IMR-90 (cell line): ENCODE data around the gene CDCA4. TPM values are rescaled to one million over a fixed set of nuclear protein-coding genes. Genes with fewer than 3 reads are reported as not detected.
"Not testable (repeated sequence)": the region's sequence is repeated elsewhere in the genome, so short reads cannot be mapped to it uniquely, and the experiment has no call there.

Experiments used
- ATAC-seq: fragments of 200-7000 bp; cut with Tn5 transposase; 2 replicates; pipeline ENCODE4 v1.9.1; 2020; ENCODE audit warnings: low read depth, mild to moderate bottlenecking, moderate library complexity
- BruUV-seq: library from RNA; stranded (reverse); fragments of 400-500 nt; replicated peaks from 2 replicates; lab custom pipeline; 2021; lab: Mats Ljungman, UMichigan
- CTCF ChIA-PET: fragments of 300-600 bp; formaldehyde crosslinking; extraction: SDS; loops from one replicate; lab custom pipeline; 2021; ENCODE audit warnings: antibody characterized with exemption; lab: Yijun Ruan, JAX
- POLR2A ChIA-PET: fragments of 300-600 bp; sonication (Branson Sonifier 250); formaldehyde crosslinking; loops from one replicate; lab custom pipeline; 2022; ENCODE audit warnings: antibody characterized with exemption; ENCODE audit not compliant: unreplicated experiment; lab: Charles Lee
- DNase-seq: peaks from one replicate; pipeline ENCODE4 v3.0.0; 2013
- H2AFZ ChIP-seq: replicated peaks from 2 replicates; pipeline ENCODE3; 2013; ENCODE audit warnings: low read length, mild to moderate bottlenecking; ENCODE audit not compliant: poor library complexity
- H2AK5ac ChIP-seq: 2 replicates; pipeline ENCODE4 v1.6.1; 2013; ENCODE audit warnings: low read depth, low read length, inconsistent platforms
- H2AK9ac ChIP-seq: replicated peaks from 2 replicates; pipeline ENCODE3; 2013; ENCODE audit warnings: mild to moderate bottlenecking, low read depth, low read length, moderate library complexity; ENCODE audit not compliant: poor library complexity
- H2BK120ac ChIP-seq: 2 replicates; pipeline ENCODE4 v1.6.1; 2013; ENCODE audit warnings: low read depth, low read length, inconsistent platforms
- H2BK15ac ChIP-seq: 3 replicates; pipeline ENCODE4 v1.6.1; 2013; ENCODE audit warnings: low read depth, low read length, inconsistent platforms
- H2BK20ac ChIP-seq: 2 replicates; pipeline ENCODE4 v1.6.1; 2013; ENCODE audit warnings: low read depth, mild to moderate bottlenecking, inconsistent platforms, low read length, moderate library complexity
- H2BK5ac ChIP-seq: 2 replicates; pipeline ENCODE4 v1.6.1; 2013; ENCODE audit warnings: mild to moderate bottlenecking, low read depth, low read length, inconsistent platforms; ENCODE audit not compliant: poor library complexity, severe bottlenecking
- H3K14ac ChIP-seq: replicated peaks from 2 replicates; pipeline ENCODE4 v1.6.1; 2013; ENCODE audit warnings: low read depth, low read length, inconsistent platforms
- H3K18ac ChIP-seq: 2 replicates; pipeline ENCODE4 v1.6.1; 2013; ENCODE audit warnings: low read depth, low read length, control low read depth
- H3K23ac ChIP-seq: 2 replicates; pipeline ENCODE4 v1.6.1; 2013; ENCODE audit warnings: low read depth, low read length, inconsistent platforms
- H3K27ac ChIP-seq: 2 replicates; pipeline ENCODE4 v1.5.1; 2013; ENCODE audit warnings: mild to moderate bottlenecking, control low read depth, low read length; ENCODE audit not compliant: insufficient read depth
- H3K27me3 ChIP-seq: 2 replicates; pipeline ENCODE4 v1.6.1; 2013; ENCODE audit warnings: low read length; ENCODE audit not compliant: control insufficient read depth, insufficient read depth
- H3K36me3 ChIP-seq: 2 replicates; pipeline ENCODE4 v1.6.1; 2013; ENCODE audit warnings: low read length, mixed read lengths; ENCODE audit not compliant: control insufficient read depth, insufficient read depth
- H3K4ac ChIP-seq: 2 replicates; pipeline ENCODE4 v1.6.1; 2013; ENCODE audit warnings: low read depth, low read length, inconsistent platforms
- H3K4me1 ChIP-seq: 2 replicates; pipeline ENCODE4 v1.6.1; 2013; ENCODE audit warnings: low read length, mixed read lengths; ENCODE audit not compliant: control insufficient read depth, insufficient read depth
- H3K4me2 ChIP-seq: 2 replicates; pipeline ENCODE4 v1.6.1; 2013; ENCODE audit warnings: low read depth, mild to moderate bottlenecking, control low read depth, low read length, moderate library complexity
- H3K4me3 ChIP-seq: 2 replicates; pipeline ENCODE4 v1.5.1; 2013; ENCODE audit warnings: low read depth, mild to moderate bottlenecking, control low read depth, low read length, moderate library complexity; ENCODE audit not compliant: insufficient read depth
- H3K56ac ChIP-seq: 2 replicates; pipeline ENCODE4 v1.6.1; 2013; ENCODE audit warnings: low read length, inconsistent platforms; ENCODE audit not compliant: insufficient read depth; ENCODE audit errors: extremely low read depth
- H3K79me1 ChIP-seq, 2 experiments: 2 replicates each; pipeline ENCODE4 v1.6.1; 2013; ENCODE audit warnings: low read length in 2 of 2, inconsistent platforms in 1 of 2, low read depth in 1 of 2
- H3K9ac ChIP-seq: 2 replicates; pipeline ENCODE4 v1.6.1; 2013; ENCODE audit warnings: low read depth, low read length, control low read depth
- H3K9me1 ChIP-seq: 2 replicates; pipeline ENCODE4 v1.6.1; 2013; ENCODE audit warnings: low read length, inconsistent platforms; ENCODE audit not compliant: insufficient read depth
- H3K9me3 ChIP-seq: 2 replicates; pipeline ENCODE4 v1.6.1; 2013; ENCODE audit warnings: low read length; ENCODE audit not compliant: control insufficient read depth, insufficient read depth
- H4K20me1 ChIP-seq: 2 replicates; pipeline ENCODE4 v1.6.1; 2013; ENCODE audit warnings: low read length, inconsistent platforms; ENCODE audit not compliant: insufficient read depth
- H4K5ac ChIP-seq: 2 replicates; pipeline ENCODE4 v1.6.1; 2013; ENCODE audit warnings: mild to moderate bottlenecking, low read depth, low read length, control low read depth
- H4K8ac ChIP-seq, 2 experiments: 2 replicates each; pipeline ENCODE4 v1.6.1; 2013; ENCODE audit warnings: low read depth in 2 of 2, low read length in 2 of 2, control low read depth in 1 of 2, inconsistent platforms in 1 of 2
- H4K91ac ChIP-seq: 2 replicates; pipeline ENCODE4 v1.6.1; 2013; ENCODE audit warnings: low read depth, low read length, inconsistent platforms; ENCODE audit not compliant: insufficient read depth
- CTCF ChIP-seq: conservative IDR thresholded peaks from 2 replicates; pipeline ENCODE4 v1.5.1; 2012; ENCODE audit warnings: mild to moderate bottlenecking, low read depth, low read length, improper control_type of control experiment
- FOS ChIP-seq: fragments of 150-350 bp; IDR thresholded peaks from 2 replicates; pipeline ENCODE4 v1.6.1; 2016; ENCODE audit warnings: low read depth, low read length
- MAZ ChIP-seq: IDR thresholded peaks from 2 replicates; pipeline ENCODE4 v1.6.1; 2012; ENCODE audit warnings: low read depth, mild to moderate bottlenecking, low read length, improper control_type of control experiment, moderate library complexity, borderline replicate concordance
- WGBS, 2 experiments: methylation state at CpG; one replicate each; pipeline versions ENCODE4 v1.1.5 to v1.1.7; 2013; ENCODE audit warnings: missing lambda C conversion rate in 2 of 2; ENCODE audit not compliant: insufficient read length in 1 of 2; ENCODE audit errors: extremely low coverage in 2 of 2; 5-methylcytosine and 5-hydroxymethylcytosine counted together
- dilution Hi-C: fragments of 300-500 bp; cut with HindIII; formaldehyde crosslinking; loops from one replicate; pipeline ENCODE4 v1.14.3; 2018; ENCODE audit warnings: low sequenced_read_pairs; ENCODE audit not compliant: unreplicated experiment
- in situ Hi-C: fragments of 300-500 bp; cut with MboI; formaldehyde crosslinking; loops from 3 replicates; pipeline ENCODE4 v1.14.3; 2019; ENCODE audit warnings: low sequenced_read_pairs, inconsistent platforms, mixed read lengths
- intact Hi-C: fragments of 100-400 bp; cut with micrococcal nuclease; formaldehyde crosslinking; loops from 2 replicates; pipeline ENCODE4 v1.10.0; 2022
- polyA plus RNA-seq, 3 experiments: library from polyadenylated mRNA; depleted of rRNA; stranded (reverse); fragments of >200 nt; gene quantifications; 2 replicates each; pipeline ENCODE4 v1.2.3, GENCODE V29; 2012; ENCODE audit warnings: low replicate concordance in 1 of 3
- total RNA-seq: library from RNA; depleted of rRNA; stranded (reverse); fragments of >200 nt; gene quantifications from 2 replicates; pipeline ENCODE4 v1.2.3, GENCODE V29; 2012

The CDCA4 gene
- total and polyA plus RNA-seq, 2 of the 4 experiments (the other 2 are of a cell fraction) = 17.7 to 18.6 TPM

- in situ Hi-C loops = no loop called here
These were observed 43.1 kb upstream of the CDCA4 start for GRCh38 chr14:105064001-105064400.

GRCh38 chr14:105063506-105063905 is 42.6 kb upstream of the CDCA4 start:
- in situ Hi-C loops, H3K36me3 ChIP-seq, H3K9me1 ChIP-seq, H3K9ac ChIP-seq, H3K79me1 ChIP-seq, ATAC-seq, intact Hi-C loops, H2BK5ac ChIP-seq, H2AK9ac ChIP-seq, H2BK120ac ChIP-seq, H3K56ac ChIP-seq, H3K4ac ChIP-seq, H4K91ac ChIP-seq, H4K8ac ChIP-seq, H4K5ac ChIP-seq, POLR2A ChIA-PET, dilution Hi-C loops, H3K14ac ChIP-seq, H2AFZ ChIP-seq, H3K18ac ChIP-seq, H3K27me3 ChIP-seq, H2BK20ac ChIP-seq, H4K20me1 ChIP-seq, H3K9me3 ChIP-seq, H2AK5ac ChIP-seq, H3K4me1 ChIP-seq, H3K27ac ChIP-seq, BruUV-seq, H3K4me2 ChIP-seq, DNase-seq, H3K4me3 ChIP-seq, H2BK15ac ChIP-seq, H3K23ac ChIP-seq: not testable (repeated sequence)
- WGBS, 2 experiments = 100% methylated on average over 3 of the region's 10 CpGs; no CpG with 5 or more reads in 1 of the 2 experiments
- CTCF ChIA-PET = interaction anchor here (0.9 kb wide), 1 partner anchor 18 kb away, joined by 3 read pairs; no protein-coding TSS in a partner anchor

More at GRCh38 chr14:105064001-105064400, 43.1 kb upstream of the CDCA4 start:
- 87% methylated on average over 4 of the region's 10 CpGs; no CpG with 5 or more reads in 1 of the 2 experiments for WGBS, 2 experiments
- H2BK15ac ChIP-seq = no peak overlapping the region
- H3K9me3 ChIP-seq = no peaks in the 10 kb centered on the region
- H3K4ac ChIP-seq = no peak overlapping the region
- H4K5ac ChIP-seq = no peak overlapping the region
- no peak overlapping the region for H3K4me3 ChIP-seq
- dilution Hi-C loops (no loop called here), intact Hi-C loops (no loop called here)
- CTCF ChIA-PET = interaction anchor here (0.9 kb wide), 1 partner anchor 18 kb away, joined by 3 read pairs; no protein-coding TSS in a partner anchor
- ATAC-seq = no peak
- H3K9me1 ChIP-seq = peaks cover 8% of the 10 kb centered on the region; the same call in 1 of the 2 replicates
- H2AK5ac ChIP-seq = no peak overlapping the region
- no TSS peak for BruUV-seq
- H3K4me1 ChIP-seq = peaks cover 7% of the 10 kb centered on the region
- no peak overlapping the region for H2BK120ac ChIP-seq
- DNase-seq = no peak
- no peak for TF ChIP-seq FOS
- no peak for TF ChIP-seq CTCF
- no peak for TF ChIP-seq MAZ
- no peak overlapping the region for H3K18ac ChIP-seq
- no peaks in the 10 kb centered on the region for H3K79me1 ChIP-seq
- no peak overlapping the region for H2BK20ac ChIP-seq
- H3K27me3 ChIP-seq = no peaks in the 10 kb centered on the region
- H3K56ac ChIP-seq = no peak overlapping the region
- H4K20me1 ChIP-seq = no peaks in the 10 kb centered on the region
- POLR2A ChIA-PET = no interaction called here
- no peak overlapping the region for H2AFZ ChIP-seq
- no peak overlapping the region for H4K91ac ChIP-seq
- no peak overlapping the region for H3K27ac ChIP-seq
- H2BK5ac ChIP-seq = no peak overlapping the region
- no peak overlapping the region for H3K9ac ChIP-seq
- H3K4me2 ChIP-seq = no peak overlapping the region
- H4K8ac ChIP-seq = no peak overlapping the region
- no peak overlapping the region for H2AK9ac ChIP-seq
- H3K36me3 ChIP-seq = no peaks in the 10 kb centered on the region
- no peak overlapping the region for H3K23ac ChIP-seq
- no peak overlapping the region for H3K14ac ChIP-seq
